Breast epithelium (tissue), 4 donors: ENCODE results near the gene SNAP47. TPM values are rescaled to one million over a fixed set of nuclear protein-coding genes. Genes with fewer than 3 reads are reported as not detected.
"Not testable (repeated sequence)": the region's sequence is repeated elsewhere in the genome, so short reads cannot be mapped to it uniquely, and the experiment has no call there.

Source experiments
- DNase-seq, 2 donors: peaks; one replicate each; pipeline ENCODE4 v3.0.0-alpha.2; 2019; ENCODE audit warnings: low spot score in 2 of 2
- H3K27ac ChIP-seq, 2 donors: fragments of 200-600 bp; sonication (generic) in 1 of 2; one replicate each; pipeline ENCODE4 v1.5.1; 2016 to 2019; ENCODE audit warnings: mild to moderate bottlenecking in 1 of 2
- H3K27me3 ChIP-seq, 2 donors: fragments of 200-600 bp; sonication (generic) in 1 of 2; one replicate each; pipeline versions ENCODE4 v1.5.1 to v1.6.0; 2017 to 2019; ENCODE audit warnings: control low read depth in 1 of 2, mild to moderate bottlenecking in 1 of 2
- H3K36me3 ChIP-seq: fragments of 200-600 bp; one replicate; pipeline ENCODE4 v1.5.1; 2019
- H3K4me1 ChIP-seq, 2 donors: fragments of 200-600 bp; sonication (generic); one replicate each; pipeline ENCODE4 v1.5.1; 2016 to 2019; ENCODE audit warnings: control low read depth in 1 of 2
- H3K4me3 ChIP-seq, 3 donors: fragments of 200-600 bp; sonication (generic); 1 replicate in 2 of 3; 2 replicates in 1 of 3; pipeline ENCODE4 v1.5.1; 2016 to 2019; ENCODE audit warnings: mild to moderate bottlenecking in 3 of 3, moderate library complexity in 2 of 3
- H3K9me3 ChIP-seq, 2 donors: fragments of 200-600 bp; sonication (generic) in 1 of 2; one replicate each; pipeline ENCODE4 v1.5.1; 2016 to 2019; ENCODE audit warnings: control low read depth in 1 of 2
- CTCF ChIP-seq, 3 donors: fragments of 450-650 bp; IDR thresholded peaks; one replicate each; pipeline ENCODE4 v1.5.1; 2016 to 2017; ENCODE audit warnings: antibody characterized with exemption in 3 of 3, mild to moderate bottlenecking in 3 of 3, moderate library complexity in 3 of 3
- POLR2A ChIP-seq: fragments of 450-650 bp; IDR thresholded peaks from one replicate; pipeline ENCODE4 v1.6.1; 2016; ENCODE audit warnings: antibody characterized with exemption, mild to moderate bottlenecking, moderate library complexity
- POLR2AphosphoS5 ChIP-seq, 3 donors: sonication (generic); formaldehyde crosslinking; IDR thresholded peaks; one replicate each; pipeline ENCODE4 v1.6.1; 2017; ENCODE audit warnings: antibody characterized with exemption in 3 of 3
- intact Hi-C: fragments of 100-400 bp; cut with DNase I; formaldehyde crosslinking; loops from one replicate; pipeline ENCODE4 v1.15.1; 2023; ENCODE audit warnings: low total_unique reads
- total RNA-seq, 3 donors: library from RNA; depleted of rRNA; stranded (reverse); fragments of >200 nt; gene quantifications; one replicate each; pipeline ENCODE4 v1.1.0, GENCODE V29; 2016

SNAP47 gene
- total RNA-seq, result 10 to 100 TPM; 28.3 to 60.3 (median 52.1) TPM

GRCh38 chr1:227734856-227735538 lies at the start of gene SNAP47, which contains the start of gene JMJD4:
Gene SNAP47, plus strand, starts transcription at chr1:227735435. Its CDS starts 12,302 bp downstream, at chr1:227747737.
Gene JMJD4, minus strand, starts transcription at chr1:227735302. Its CDS starts 29 bp downstream, at chr1:227735273.
- Histone ChIP-seq H3K4me1 (peaks cover 0 to 19% of the 10 kb centered on the region in 2 donors), H3K27me3 (no peaks in the 10 kb centered on the region), H3K4me3 (peak within 1 kb of the TSS; percentile 76 to 87 (median 76)), H3K27ac (peak within 1 kb of the TSS; percentile 80 to 91), H3K36me3 (no peaks in the 10 kb centered on the region), H3K9me3 (no peaks in the 10 kb centered on the region)
- DNase-seq, result peak; percentile 84 to 90
- TF ChIP-seq POLR2AphosphoS5 (IDR thresholded peaks at IDR 0.05), result peak; percentile 88 to 95 (median 91)
- TF ChIP-seq POLR2A, result peak; percentile 75
- TF ChIP-seq CTCF (IDR thresholded peaks at IDR 0.05), result no peak
- intact Hi-C loops, result loop anchor here (5.0 kb wide), 1 partner anchor 173 kb away; the partner anchor contains the start of gene ZNF678

GRCh38 chr1:227685807-227686206 lies 49.4 kb upstream of the SNAP47 start:
- TF ChIP-seq POLR2AphosphoS5 (IDR thresholded peaks at IDR 0.05) (no peak), CTCF (IDR thresholded peaks at IDR 0.05) (no peak), POLR2A (no peak)
- Histone ChIP-seq H3K36me3 (no peaks in the 10 kb centered on the region), H3K27ac (no peak overlapping the region), H3K27me3 (no peaks in the 10 kb centered on the region), H3K4me1 (no peaks in the 10 kb centered on the region), H3K4me3 (no peak overlapping the region), H3K9me3 (peaks cover 39 to 84% of the 10 kb centered on the region in 2 donors)
- intact Hi-C loops, result no loop called here
- DNase-seq, result no peak

GRCh38 chr1:227697321-227697864 lies 37.8 kb upstream of the SNAP47 start:
- Histone ChIP-seq H3K27me3 (no peaks in the 10 kb centered on the region), H3K27ac (no peak overlapping the region), H3K9me3 (peaks cover 32 to 69% of the 10 kb centered on the region in 2 donors), H3K4me3 (no peak overlapping the region), H3K4me1 (no peaks in the 10 kb centered on the region), H3K36me3 (no peaks in the 10 kb centered on the region)
- intact Hi-C loops, result no loop called here
- no peak for DNase-seq
- TF ChIP-seq POLR2AphosphoS5 (IDR thresholded peaks at IDR 0.05), result no peak
- TF ChIP-seq CTCF (IDR thresholded peaks at IDR 0.05), result no peak
- no peak for TF ChIP-seq POLR2A

- H3K4me3 ChIP-seq, intact Hi-C loops, DNase-seq, H3K27ac ChIP-seq, H3K27me3 ChIP-seq, H3K4me1 ChIP-seq, H3K36me3 ChIP-seq: not testable (repeated sequence)
- peaks cover 19 to 66% of the 10 kb centered on the region in 2 donors for H3K9me3 ChIP-seq
Measured at GRCh38 chr1:227701631-227702030, 33.6 kb upstream of the SNAP47 start.

- Histone ChIP-seq H3K36me3 (no peaks in the 10 kb centered on the region), H3K27ac (no peak overlapping the region), H3K4me1 (no peaks in the 10 kb centered on the region), H3K9me3 (peaks cover 9 to 24% of the 10 kb centered on the region in 2 donors), H3K27me3 (no peaks in the 10 kb centered on the region), H3K4me3 (no peak overlapping the region)
- intact Hi-C loops, result no loop called here
- TF ChIP-seq CTCF (IDR thresholded peaks at IDR 0.05) (no peak), POLR2A (no peak), POLR2AphosphoS5 (IDR thresholded peaks at IDR 0.05) (no peak)
- no peak for DNase-seq
Measured at GRCh38 chr1:227707846-227708245, 27.4 kb upstream of the SNAP47 start.
